ENCODE measurements around the gene QARS1.

GRCh38 chr3:49111347-49111746, 6.8 kb upstream of the QARS1 start:
- TF ChIP-seq POLR2AphosphoS5 (IDR thresholded peaks at IDR 0.05; ENCODE audit: low read depth, low read length) (no peak), REST (IDR thresholded peaks at IDR 0.05; ENCODE audit: insufficient read depth in 1 of 2, low read depth in 2 of 2, low read length in 2 of 2) (no peak), TAF1 (IDR thresholded peaks at IDR 0.05; ENCODE audit: borderline replicate concordance, insufficient read depth, low read length) (no peak)

All from PFSK-1 (cell line).